ENCODE measurements around the gene ETS1.

Gene ETS1

GRCh38 chr11:128619007-128619406 lies 31.6 kb upstream of the ETS1 start:
- no peak for FAIRE-seq

- FAIRE-seq: no peak
These were observed 31.2 kb upstream of the ETS1 start for GRCh38 chr11:128618603-128619002.

GRCh38 chr11:128616161-128616560 lies 28.8 kb upstream of the ETS1 start:
- no peak for FAIRE-seq

- FAIRE-seq: no peak
These were observed 28.3 kb upstream of the ETS1 start for GRCh38 chr11:128615612-128616011.

GRCh38 chr11:128615076-128615475 lies 27.7 kb upstream of the ETS1 start:
- FAIRE-seq: no peak

- FAIRE-seq: no peak
These were observed 26.7 kb upstream of the ETS1 start for GRCh38 chr11:128614026-128614425.

- no peak for FAIRE-seq
These were observed 26.1 kb upstream of the ETS1 start for GRCh38 chr11:128613300-128613995.

GRCh38 chr11:128610721-128611617 lies 23.6 kb upstream of the ETS1 start:
- no peak for FAIRE-seq

- no peak for FAIRE-seq
These were observed 22.4 kb upstream of the ETS1 start for GRCh38 chr11:128609785-128610184.

GRCh38 chr11:128608746-128609407 lies 21.5 kb upstream of the ETS1 start:
- FAIRE-seq: no peak

- FAIRE-seq: no peak
These were observed 20.5 kb upstream of the ETS1 start for GRCh38 chr11:128607819-128608218.

- no peak for FAIRE-seq
These were observed 17.4 kb upstream of the ETS1 start for GRCh38 chr11:128604723-128605122.

- no peak for FAIRE-seq
These were observed 16.5 kb upstream of the ETS1 start for GRCh38 chr11:128603752-128604414.

- no peak for FAIRE-seq
These were observed 15.8 kb upstream of the ETS1 start for GRCh38 chr11:128603003-128603696.

- FAIRE-seq: no peak
These were observed 12.4 kb upstream of the ETS1 start for GRCh38 chr11:128599729-128600128.

- no peak for FAIRE-seq
These were observed 11.3 kb upstream of the ETS1 start for GRCh38 chr11:128598506-128599150.

- no peak for FAIRE-seq
These were observed 10.7 kb upstream of the ETS1 start for GRCh38 chr11:128598096-128598495.

- no peak for FAIRE-seq
These were observed 9.9 kb upstream of the ETS1 start for GRCh38 chr11:128597209-128597608.

- no peak for FAIRE-seq
These were observed 8.9 kb upstream of the ETS1 start for GRCh38 chr11:128596250-128596649.

GRCh38 chr11:128595775-128596174 lies 8.4 kb upstream of the ETS1 start:
- no peak for FAIRE-seq

GRCh38 chr11:128595221-128595620 lies 7.9 kb upstream of the ETS1 start:
- FAIRE-seq: no peak

GRCh38 chr11:128594226-128594625 lies 6.9 kb upstream of the ETS1 start:
- FAIRE-seq: no peak

Measured in endometrium (tissue), 2 donors.